HG02970 (cell line): ENCODE measurements around the gene DFFA.

Experiments
- ATAC-seq: cut with Tn5 transposase; IDR thresholded peaks from one replicate; pipeline ENCODE4 v1.9.1; 2021; ENCODE audit warnings: mild to moderate bottlenecking, moderate library complexity, moderate number of reproducible peaks; ENCODE audit not compliant: unreplicated experiment, low FRiP score

DFFA gene, protein sequence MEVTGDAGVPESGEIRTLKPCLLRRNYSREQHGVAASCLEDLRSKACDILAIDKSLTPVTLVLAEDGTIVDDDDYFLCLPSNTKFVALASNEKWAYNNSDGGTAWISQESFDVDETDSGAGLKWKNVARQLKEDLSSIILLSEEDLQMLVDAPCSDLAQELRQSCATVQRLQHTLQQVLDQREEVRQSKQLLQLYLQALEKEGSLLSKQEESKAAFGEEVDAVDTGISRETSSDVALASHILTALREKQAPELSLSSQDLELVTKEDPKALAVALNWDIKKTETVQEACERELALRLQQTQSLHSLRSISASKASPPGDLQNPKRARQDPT

GRCh38 chr1:10472220-10473144 is at the start of gene DFFA:
Gene DFFA, minus strand, starts transcription at chr1:10472529. Its CDS starts 71 bp downstream, at chr1:10472458.
- ATAC-seq, result peak; percentile 79

DNA sequence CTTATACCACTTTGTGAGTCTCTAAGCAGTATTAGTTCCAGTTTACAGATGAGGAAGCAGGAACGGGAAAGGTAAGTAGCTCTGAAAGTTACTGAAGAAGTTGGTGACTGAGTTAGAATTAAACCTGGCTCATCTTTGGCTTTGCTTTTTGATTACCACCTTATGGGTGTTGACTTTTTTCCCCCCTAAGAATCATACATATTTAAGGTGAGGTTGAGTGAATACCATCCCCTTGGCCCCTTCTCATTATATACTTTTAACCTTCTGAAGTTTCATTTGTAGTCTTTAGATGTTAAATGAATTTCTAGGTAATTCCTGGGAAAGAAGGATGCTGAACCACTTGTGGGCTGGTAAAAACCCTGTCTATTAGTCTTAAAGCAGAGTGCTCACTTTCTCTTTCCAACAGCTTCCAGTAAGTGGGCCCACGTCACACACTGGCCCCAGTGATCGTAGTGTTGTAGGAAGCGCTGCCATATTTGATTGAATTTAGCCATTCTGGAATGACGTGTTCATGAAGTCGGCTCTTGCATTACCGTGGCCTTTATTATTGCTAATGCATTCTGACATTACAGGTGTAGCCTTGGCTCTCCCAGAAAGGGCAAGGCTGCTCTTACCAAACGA is 49.3 kb upstream of the DFFA start:
- ATAC-seq, result no peak

- no peak for ATAC-seq
Observed at GRCh38 chr1:10520952-10521351, 48.6 kb upstream of the DFFA start.

- ATAC-seq, result no peak
Observed at GRCh38 chr1:10520497-10520896, 48.2 kb upstream of the DFFA start.

DNA sequence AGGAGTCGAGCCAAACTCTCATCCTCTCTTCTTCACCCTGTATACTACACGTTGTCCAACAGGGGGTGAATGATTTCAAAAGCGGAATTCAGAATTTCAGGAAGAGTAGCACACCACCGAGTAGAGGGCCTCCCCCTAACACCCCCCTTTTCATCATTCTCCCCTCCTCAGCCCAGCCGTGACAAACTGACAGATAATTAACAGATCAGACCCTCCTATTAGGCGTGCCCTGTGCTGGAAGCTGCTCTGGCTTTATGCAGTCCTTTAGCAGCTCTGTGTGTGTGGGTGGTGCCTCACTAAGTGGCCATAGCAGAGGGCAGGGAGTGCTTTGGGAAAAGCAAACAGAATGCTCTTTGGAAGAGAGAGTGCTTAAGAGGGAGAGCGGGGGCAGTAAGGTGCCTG is 46.7 kb upstream of the DFFA start:
- ATAC-seq, result no peak

- ATAC-seq, result no peak
Observed at GRCh38 chr1:10517677-10517982, 45.3 kb upstream of the DFFA start.

DNA sequence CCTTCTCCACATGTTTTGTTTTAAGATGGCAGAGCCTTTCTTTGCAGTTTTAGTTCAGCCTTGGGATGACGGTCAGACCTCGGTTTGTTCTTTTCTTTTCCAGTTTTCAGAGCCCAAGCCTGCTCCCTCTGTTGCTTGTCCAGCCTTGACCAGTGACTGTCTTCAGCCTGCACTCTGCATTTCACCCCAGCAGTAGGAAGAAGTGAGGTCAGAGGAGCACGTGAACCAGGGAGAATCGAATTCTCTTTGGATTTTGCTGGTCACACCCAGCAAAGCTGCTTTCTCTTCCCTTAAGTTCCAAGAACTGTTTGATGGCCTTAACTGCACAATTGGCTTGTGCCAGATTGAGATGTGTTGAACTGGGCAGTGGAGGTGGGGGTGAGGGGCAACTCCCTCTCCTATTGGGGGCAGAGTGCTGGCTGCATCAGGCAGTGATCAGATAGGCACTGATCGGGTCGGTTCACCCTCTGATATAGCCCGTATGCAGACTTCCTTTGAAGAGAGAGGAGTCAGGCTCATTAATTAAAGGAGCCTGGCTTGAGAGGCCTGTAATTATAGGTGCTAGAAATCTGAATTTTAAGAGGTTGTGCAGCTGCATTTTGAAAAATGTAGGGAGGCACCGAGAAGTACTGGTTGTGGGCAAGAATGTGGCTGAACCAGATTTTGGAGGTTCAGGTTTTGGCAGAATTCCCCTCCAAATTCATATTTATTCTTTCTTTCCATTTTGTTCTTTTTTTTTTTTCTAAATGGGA is 44.8 kb upstream of the DFFA start:
- no peak for ATAC-seq

DNA sequence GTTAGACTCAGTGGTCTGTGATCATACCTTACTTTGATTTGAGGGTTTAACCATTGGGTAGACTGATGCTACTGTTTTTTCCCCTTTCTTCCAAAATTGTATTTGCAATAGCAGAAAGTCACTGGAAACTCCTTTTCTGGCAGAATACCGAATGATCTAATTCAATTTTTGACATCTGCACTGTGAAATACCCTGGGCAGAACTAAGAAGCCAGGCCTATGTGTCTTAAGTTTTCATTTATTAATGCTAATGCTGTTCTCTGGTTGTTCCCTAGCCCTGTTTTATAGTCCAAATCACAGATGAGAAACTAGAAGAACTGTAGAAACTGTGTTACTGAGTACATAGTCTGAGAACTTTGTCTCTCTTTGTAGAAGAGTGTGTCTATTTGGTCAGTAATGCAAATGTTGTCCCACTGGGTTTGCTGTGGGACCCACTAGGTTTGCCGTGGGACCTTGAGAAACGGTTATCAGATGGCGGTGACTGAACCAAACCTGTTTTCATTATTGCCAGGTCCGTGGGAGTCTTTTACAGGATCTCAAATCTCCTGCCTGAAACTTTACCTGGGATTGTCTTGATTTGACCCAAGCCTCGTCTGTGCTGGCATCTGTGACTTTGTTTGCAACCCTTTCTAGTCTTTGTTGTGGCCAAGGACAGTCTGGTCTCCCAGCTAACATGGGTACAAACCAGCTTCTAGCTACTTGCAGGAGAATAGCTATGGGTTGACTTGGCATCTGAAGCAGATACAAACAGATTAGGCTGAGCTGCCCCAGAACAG is 43.8 kb upstream of the DFFA start:
- ATAC-seq, result no peak

DNA sequence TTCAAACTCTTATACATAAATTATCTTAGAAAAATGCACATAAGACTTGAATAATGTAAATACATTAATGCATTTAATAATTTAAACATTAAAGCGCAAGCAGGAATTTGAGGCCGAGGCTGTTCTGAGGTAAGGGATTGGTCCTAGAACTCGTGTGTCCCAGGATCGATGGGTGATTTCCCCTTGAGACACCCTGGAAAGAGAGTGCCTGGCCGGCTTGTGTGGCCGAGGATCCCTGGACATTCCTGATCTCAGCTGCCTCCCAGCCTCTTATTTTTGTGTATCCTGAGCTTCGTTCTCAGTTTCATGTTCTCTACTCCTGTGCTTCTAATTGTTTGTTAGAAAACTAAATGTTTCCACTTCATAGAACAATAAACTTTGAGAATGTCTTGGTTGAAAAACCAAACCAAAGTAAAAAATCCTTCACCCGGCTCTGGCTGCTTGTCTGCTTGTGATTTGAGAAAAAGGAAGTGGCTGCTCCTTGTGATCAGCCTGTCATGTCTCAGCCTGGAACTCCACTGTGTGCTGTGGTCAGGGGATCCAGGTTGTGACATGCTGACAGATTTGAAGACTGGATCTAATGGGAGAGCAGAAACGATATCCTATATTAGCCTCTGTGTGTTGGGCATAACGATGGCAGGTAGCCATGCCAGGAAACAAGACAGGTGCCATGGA is 43.1 kb upstream of the DFFA start:
- no peak for ATAC-seq

GRCh38 chr1:10514490-10515235 is 42.3 kb upstream of the DFFA start:
- ATAC-seq, result no peak

GRCh38 chr1:10513199-10513598 is 40.9 kb upstream of the DFFA start:
- no peak for ATAC-seq

- ATAC-seq, result no peak
Observed at GRCh38 chr1:10511494-10511885, 39.2 kb upstream of the DFFA start.

DNA sequence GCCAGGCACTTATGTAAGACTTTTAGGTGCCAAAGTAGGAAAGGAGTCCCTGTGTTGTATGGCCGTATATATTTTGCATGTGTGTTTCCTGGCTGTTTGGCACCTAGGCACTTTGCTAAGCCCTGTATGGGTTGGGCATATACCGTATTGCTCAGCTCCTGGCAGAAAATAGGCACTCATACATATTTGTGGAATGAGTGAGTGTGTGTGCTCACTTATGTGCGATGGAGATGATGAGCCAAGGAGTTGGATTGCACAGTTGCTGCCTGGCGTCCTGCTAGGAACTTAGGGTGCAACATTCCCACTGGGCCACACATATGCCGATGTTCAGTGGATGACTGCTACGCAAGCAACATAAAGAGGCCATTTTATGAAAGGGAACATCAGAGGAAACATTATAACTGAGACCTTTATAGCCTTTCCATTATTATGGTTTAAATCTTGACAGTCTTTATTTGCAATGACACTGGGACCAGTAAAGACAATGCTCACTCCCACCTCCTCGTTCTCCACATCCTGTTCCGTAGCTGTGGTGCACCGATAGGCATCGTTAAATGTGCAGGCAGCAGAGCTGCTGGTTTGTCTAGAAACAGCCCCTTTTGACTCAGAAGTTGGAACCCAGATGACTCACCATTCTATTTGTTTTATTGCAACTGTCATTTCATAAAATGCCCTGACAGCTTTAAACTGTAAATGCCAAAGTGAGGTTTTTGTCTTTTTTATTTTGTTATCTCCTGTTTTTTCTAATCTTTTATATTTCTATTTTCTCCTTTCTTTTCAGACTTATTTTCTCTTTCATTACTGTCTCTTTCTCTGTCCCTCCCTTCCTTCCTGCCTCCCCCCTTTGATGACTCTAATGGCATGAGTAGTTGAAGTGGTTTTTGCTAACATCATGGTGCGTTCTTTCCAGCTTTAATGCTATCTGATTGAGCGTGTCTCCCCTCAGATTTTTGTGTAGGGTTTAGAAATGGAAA is 38.5 kb upstream of the DFFA start:
- ATAC-seq, result no peak

GRCh38 chr1:10509809-10510509 is 37.6 kb upstream of the DFFA start:
- ATAC-seq, result no peak

DNA sequence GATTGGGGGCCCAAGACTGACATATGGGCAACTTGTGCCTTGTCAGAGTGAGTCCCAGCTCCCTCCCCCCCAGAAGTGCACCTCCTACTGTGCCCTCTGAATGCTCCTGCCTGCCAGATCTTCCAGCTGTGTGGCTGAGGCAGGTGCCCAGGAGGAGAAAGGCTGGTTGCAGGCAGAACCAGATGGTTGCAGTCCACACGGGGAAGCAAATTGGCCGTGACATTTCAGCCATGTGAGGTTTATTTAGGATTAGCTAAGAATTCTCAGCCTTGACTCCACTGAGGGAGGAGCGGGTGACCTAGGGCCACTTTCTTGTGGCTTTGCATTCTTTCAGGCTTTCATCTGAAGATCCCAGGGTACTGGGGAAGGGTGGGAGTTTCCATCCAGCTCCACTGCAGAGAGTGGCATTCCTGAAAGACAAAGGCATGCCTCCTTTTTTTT is 36.2 kb upstream of the DFFA start:
- ATAC-seq, result no peak

DNA sequence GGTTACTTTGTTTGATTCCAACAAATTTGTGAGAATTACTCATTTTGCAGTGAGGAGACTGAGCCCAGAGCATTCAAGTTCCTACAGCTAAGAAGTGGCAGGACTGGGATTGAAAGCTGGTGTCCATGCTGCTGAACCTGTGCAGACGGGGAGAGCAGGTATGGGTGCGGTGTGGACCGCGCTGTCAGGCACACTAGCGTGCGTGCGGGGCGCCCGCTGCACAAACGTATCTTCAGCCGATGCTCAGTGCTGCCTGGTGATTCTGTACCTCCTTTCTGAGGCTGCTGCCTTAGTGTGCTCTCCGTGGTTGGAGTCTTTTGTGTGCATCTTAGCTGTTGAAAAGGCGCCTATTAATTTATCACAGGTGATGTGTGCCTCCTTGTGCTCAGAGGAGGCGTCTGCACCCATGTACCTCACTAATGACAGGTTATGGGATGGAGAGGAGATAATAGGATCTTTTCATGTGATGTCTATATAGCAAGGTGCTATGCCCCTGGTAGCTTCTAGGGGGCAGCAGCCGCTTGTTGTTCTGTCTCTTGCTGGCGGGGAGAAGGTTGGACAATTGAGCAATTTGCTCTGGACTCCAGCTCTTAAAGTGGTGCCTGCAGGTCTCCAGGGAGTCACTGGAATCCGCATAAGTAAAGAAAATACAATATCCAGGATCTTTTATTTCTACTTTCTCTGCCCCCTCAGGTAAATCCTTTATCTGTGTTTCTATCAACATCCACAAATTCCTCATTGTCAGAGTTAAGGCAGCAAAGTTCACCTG is 35.0 kb upstream of the DFFA start:
- no peak for ATAC-seq
